T-helper 22 cell (primary cell): ENCODE measurements around the gene ADCY1.
"Not testable (repeated sequence)": the region's sequence is repeated elsewhere in the genome, so short reads cannot be mapped to it uniquely, and the experiment has no call there.

Experiments used
- DNase-seq: peaks from one replicate; pipeline ENCODE4 v3.0.0-alpha.2; 2020; ENCODE audit warnings: low read depth

Gene ADCY1

DNA sequence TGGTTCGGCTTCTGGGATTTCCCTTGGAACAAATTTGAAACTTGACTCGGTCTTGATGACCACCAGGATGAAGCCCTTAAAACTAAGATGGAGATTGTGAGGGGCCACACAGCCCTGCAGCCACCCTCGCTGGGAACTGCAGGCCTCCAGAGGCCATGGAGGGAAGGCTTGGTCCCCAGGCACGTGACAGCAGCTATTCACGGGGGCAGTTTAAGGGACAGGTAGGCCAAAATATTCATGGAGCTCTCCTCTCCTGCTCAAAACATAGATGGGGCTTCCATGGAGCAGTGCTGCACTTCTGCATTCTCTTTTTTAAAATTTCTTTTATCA lies 137.0 kb downstream of the ADCY1 start:
- no peak for DNase-seq

DNA sequence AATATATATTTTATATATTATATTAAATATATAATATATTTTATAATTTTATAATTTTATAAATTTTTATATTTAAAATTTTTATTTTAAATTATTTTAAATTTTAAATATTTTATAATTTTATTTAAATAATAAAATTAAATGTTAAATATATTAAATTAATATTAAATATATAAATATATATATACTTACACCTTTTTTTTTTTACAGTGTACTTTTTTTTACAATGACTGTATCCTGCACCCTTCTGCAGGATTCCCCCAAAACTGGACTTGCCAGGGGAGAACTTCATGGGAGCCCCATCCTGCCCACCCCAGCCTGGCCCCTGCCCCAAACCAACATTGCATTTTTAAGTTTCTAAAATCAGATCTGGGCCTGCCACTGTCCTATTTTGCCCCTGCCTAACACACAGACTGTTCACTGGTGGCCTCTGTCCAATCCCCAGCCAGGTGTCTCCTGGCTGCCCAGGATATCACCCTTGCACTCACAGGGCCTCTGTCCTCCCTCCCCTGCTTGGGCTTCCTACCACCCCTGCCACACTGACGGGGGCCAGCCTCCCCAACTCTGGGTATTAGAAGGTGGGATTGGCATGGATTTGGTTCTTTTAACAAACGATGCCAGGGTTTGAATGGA lies 138.0 kb downstream of the ADCY1 start:
- no peak for DNase-seq

DNA sequence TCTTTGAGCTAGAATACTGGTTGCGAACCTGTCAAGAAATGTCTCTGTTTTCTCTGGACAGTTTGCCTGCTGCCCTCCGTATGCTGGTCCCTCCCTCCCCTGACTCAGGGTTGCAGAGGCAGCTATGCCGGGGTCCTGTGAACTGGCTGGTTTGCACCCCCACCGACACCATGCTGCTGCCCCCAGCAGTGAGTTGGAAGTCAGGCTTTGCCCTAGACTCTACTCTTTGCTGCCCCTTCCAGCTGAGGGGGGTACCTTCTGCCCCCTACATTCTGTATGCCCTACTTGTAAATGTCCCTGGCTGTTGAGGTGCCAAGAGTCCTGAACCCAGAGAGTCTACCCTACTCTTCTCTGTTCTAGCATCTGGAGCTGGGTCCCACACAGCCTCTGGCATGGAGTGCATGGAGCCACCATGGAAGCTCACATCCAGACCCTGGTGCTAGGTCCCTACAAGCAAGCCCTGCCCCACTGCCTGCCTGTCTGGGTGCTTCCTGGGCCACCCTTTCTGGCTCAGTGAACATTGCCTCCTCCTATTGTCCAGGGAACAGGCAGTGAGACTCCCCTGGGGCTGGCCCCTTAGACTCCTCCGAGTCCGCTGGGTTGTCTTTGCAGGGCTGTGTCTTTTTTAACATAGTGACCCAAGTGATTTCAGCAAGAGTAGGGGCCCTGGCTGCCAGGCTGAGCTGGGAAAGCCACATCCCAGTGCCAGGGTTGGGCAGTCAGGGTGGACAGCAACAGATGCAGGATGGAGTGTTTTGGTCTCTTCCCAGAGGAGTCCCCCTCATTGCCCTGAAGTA lies 138.9 kb downstream of the ADCY1 start:
- no peak for DNase-seq

DNA sequence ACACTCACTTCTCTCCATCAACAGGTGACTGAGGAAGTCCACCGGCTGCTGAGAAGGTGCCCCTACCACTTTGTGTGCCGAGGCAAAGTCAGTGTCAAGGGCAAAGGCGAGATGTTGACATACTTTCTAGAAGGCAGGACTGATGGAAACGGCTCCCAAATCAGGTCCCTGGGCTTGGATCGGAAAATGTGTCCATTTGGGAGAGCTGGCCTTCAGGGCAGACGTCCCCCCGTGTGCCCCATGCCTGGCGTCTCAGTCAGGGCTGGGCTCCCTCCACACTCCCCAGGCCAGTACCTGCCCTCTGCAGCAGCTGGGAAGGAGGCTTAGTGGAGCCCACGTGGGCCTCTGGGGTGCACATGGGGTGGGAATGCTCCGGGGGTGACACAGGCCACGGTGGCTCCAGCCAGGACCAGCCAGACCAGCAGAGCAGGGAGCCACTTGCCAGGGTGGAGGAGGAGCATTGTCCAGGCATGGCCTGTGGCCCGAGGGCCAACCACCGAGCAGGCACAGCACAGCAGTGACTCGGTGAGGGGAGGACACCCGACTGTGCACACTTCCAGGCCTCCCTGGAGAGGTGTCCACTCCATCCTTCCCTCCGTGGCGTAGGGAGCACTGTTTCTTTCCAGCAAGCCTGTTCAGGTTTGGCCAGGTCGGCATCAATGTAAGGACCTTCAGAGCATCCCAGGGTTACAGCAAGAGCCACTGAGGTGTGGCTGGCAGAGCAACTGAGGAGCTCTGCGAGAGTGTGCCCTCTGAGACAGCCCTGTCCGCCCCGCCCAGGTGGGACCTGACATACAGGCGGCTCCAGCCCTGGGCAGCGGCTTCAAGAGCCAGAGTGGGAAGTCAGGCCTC lies 139.7 kb downstream of the ADCY1 start:
- no peak for DNase-seq

GRCh38 chr7:45714521-45714820 lies 140.3 kb downstream of the ADCY1 start:
- no peak for DNase-seq

DNA sequence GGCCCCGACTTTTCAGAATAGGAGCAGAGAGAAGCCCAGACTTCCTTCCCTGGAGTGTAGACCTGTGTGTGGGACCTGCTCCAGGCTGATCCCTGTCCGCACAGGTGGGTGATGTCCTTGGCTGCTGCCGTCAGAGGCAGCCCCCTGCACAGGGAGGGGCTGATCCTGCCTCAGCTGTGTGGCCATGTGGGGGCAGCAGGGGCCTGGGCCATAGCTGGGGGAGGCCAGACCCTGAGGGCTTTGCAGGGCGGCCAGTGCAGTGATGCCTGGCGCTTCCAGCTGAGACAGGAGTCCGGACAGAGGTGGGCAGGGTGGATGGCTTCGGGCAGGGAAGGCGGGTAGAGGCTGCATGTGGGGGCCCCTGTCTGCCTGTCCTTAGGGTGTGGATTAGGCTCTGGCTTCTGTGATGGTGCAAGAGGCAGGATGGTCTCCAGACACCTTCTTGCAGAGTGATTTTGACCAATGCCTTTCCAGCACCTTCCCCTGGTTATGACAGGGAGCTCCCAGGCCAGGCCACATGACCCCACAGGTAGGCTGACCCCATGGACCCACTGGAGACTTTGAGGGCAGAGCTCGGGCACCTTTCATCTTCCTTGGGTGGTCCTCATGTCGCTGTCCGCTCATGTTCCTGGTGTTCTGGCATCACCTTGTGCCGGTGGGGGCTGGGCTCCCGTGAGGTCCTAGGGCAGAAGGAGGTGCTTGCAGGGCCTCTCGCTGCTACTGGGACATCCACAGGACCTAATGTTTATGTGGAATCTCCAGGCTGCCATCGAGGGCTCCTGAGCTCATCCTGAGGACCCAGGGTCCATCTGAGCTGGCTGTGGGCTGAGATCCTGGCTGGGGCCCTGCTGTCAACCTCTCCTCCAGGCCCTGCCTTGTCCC lies 141.5 kb downstream of the ADCY1 start:
- DNase-seq = no peak

DNA sequence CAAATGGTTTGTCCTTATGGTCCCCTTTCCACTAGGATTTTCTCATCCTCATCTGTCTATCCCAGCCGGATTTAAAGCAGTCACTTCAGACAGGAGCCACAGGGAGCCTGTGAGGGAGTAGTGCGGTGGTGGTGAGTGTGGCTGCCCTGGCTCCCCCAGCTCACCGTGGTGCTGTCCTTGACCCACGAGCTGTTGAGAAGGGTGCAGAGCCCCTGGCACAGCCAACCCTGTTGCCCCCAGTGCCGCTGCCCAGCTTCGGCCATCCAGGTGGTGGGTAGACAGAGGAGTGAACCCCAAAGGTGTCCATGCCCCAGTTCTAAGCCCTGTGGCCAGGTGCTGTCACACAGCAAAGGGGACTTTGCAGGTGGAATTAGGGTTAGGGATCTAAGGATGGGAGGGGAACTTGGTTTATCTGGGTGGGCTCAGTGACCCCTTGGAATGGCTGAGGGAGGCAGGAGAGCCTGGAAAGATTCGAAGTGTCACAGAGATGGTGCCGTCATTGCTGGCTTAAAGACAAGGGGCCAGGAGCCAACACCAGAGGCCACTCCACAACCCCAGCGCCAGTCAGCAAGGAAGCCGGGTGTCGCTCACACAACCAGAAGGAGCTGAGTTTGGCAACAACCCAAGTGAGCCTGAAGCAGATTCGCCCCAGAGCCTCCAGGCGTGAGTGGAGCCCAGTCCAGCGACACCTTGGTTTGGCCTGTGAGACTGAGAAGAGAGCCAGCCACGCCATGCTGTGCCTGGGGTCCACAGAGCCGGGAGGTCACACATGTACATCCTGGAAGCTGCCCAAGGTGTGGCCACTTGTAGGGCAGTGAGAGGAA lies 142.4 kb downstream of the ADCY1 start:
- DNase-seq = no peak

- DNase-seq = no peak
These were observed 143.5 kb downstream of the ADCY1 start for GRCh38 chr7:45717537-45718235.

DNA sequence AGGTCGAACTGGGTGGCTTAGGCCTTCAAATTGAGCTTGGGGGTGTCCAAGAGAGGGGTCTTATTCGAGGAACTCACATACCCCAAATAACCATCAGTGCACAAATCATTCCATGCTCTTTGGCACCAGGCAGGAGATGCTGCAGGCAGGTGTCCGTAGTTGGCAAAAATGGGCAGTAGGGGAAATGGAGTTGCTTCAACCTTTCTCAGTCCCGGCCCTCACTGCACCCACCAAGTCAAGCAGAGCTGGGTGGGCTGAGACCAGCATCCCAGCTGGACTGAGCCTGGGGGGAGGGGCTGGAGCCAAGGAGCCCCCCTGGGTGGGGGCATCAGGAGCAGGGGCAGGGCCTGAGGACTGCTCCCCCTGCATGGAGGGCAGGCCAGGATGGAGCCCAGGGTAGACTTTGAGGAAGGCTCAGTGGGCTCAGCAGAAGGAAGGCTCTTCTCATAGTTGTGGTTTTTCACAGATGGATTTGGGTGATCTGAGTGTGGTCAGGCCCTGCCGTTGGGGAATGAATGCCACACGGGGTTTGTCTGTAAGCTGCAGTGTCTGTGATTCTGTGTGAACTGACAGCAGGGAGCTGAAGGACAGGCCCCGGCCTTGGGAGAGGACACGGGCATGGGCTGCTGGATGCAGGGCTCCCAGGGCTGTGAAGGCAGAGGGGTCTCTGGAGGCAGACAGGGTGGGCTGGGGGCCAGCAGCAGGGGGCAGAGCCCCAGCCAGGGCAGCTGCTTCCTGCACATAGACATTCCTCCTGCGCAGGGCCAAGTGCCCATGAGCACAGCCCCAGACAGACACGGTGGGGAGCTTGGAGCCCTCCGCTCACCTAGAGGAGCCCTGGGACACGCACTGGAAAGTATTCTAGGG lies 144.5 kb downstream of the ADCY1 start:
- DNase-seq = no peak

- no peak for DNase-seq
These were observed 146.8 kb downstream of the ADCY1 start for GRCh38 chr7:45720989-45721388.

DNA sequence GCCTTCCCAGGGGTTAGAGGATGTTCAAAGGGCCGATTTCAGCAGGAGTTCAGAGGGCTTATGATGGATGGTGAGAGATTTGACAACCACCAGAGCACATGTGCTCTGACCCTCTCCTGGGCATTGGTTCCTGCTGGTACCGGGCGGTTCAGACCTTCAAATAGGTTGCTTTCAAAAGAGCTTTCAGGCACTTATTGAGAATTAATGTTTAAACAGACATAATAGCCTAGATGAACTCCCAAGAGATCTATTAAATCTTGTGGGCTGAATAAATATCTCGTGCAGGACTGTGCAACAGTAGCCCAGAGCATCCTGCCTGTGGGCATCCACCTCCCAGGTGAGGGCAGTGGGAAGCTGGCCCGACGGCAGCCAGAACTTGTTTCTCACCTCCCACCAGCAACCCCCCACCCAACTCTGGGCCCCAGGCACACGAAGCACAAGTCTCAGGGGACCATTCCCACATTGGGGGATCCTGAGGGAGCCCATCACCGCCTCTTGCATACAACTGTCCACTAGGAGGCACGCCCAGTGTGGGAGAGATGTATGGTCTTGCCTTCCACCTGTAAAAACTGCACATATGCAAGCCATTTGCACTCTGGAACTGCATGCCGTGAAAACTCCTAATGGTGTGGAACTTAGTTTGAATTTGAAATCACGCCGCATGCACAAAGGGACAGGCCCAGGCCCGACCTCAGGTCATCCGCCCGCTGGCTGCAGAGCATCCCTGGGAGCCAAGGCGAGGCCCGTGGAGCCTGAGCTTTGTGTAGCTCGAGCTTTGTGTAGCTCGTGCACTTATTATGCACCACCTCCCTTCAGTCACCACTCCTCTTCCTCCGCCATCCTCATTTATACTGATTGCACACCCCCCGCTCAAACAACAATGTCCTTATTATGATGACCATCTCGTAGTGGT lies 147.8 kb downstream of the ADCY1 start:
- DNase-seq = no peak

GRCh38 chr7:45725231-45725630 lies 151.1 kb downstream of the ADCY1 start:
- not testable (repeated sequence) for DNase-seq

DNA sequence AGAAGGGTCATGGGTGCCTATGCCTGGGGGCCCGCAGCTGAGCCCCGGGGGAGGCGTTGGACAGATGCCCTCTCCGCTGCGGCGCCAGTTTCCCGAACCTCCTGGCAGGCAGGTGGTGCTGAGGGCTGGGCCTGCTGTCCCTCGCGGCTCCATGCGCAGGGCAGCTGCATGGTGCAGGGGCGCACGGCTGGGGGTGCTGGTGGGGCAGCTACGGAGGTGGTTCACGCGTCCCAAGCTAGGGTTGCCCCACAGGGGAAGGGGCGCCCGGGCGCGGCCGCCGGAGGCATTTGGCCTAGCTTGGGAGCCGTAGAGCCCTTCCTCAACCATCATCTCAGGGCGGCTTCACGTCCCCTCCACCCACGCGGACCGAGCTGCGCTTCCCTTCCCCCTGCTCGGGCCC lies 152.7 kb downstream of the ADCY1 start:
- no peak for DNase-seq

GRCh38 chr7:45731692-45732443 lies 157.7 kb downstream of the ADCY1 start:
- DNase-seq = not testable (repeated sequence)

GRCh38 chr7:45738920-45739319 lies 164.8 kb downstream of the ADCY1 start:
- DNase-seq = not testable (repeated sequence)

DNA sequence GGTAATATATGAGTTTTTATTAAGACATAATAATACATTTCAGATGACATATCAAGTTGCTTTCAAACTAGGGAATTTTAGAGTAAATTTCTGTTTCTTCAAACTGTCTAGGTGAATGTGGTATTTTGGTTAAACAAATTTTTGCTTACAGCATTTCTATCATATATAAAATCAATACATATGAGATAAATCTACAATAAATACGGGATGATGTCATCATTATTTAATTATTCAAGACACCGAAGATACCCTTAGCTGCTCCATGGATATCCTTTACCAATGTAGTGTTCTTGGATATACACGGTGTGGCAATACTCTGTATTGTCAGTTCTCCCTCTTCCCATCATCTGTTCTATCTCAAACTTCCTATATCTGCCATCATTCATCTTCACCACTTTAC lies 166.4 kb downstream of the ADCY1 start:
- DNase-seq = not testable (repeated sequence)

- not testable (repeated sequence) for DNase-seq
These were observed 174.8 kb downstream of the ADCY1 start for GRCh38 chr7:45748976-45749375.

GRCh38 chr7:45751352-45751751 lies 177.2 kb downstream of the ADCY1 start:
- DNase-seq = not testable (repeated sequence)
